SK-N-SH (cell line): ENCODE results near the gene DIS3L2. TPM values are rescaled to one million over a fixed set of nuclear protein-coding genes. Genes with fewer than 3 reads are reported as not detected.
A peak's percentile ranks its signal among the peaks of the same experiment; 100 is the strongest.
"Not testable (repeated sequence)": the region's sequence is repeated elsewhere in the genome, so short reads cannot be mapped to it uniquely, and the experiment has no call there.

Experiments used
- CTCF ChIA-PET: fragments of 300-600, 350-600 bp; formaldehyde crosslinking; extraction: SDS; loops from one replicate; lab custom pipeline; 2021; lab: Yijun Ruan, JAX
- POLR2A ChIA-PET: fragments of 350-600 bp; sonication (Branson Sonifier 250); formaldehyde crosslinking; extraction: SDS; loops from one replicate; lab custom pipeline; 2020; ENCODE audit warnings: antibody characterized with exemption, inconsistent platforms; lab: Yijun Ruan, JAX
- DNase-seq: peaks from one replicate; pipeline ENCODE4 v3.0.0; 2012
- H2AFZ ChIP-seq: fragments of 200-600 bp; sonication (generic); 2 replicates; pipeline ENCODE4 v1.8.1; 2016; ENCODE audit warnings: antibody characterized with exemption, mild to moderate bottlenecking, low read depth
- H3F3A ChIP-seq: fragments of 200-600 bp; sonication (generic); replicated peaks from 2 replicates; pipeline ENCODE3; 2016; ENCODE audit warnings: antibody characterized with exemption, mild to moderate bottlenecking; ENCODE audit not compliant: insufficient read depth
- H3K27ac ChIP-seq, 2 experiments: fragments of 200-500 bp in 1 of 2; fragments of 200-600 bp in 1 of 2; sonication (Bioruptor generic) in 1 of 2; sonication (generic), shearing (Covaris generic) in 1 of 2; 2 replicates each; pipeline versions ENCODE4 v1.5.1 to v1.6.1; 2014 to 2016; ENCODE audit warnings: low read depth in 2 of 2, inconsistent platforms in 1 of 2, low read length in 1 of 2, mild to moderate bottlenecking in 1 of 2, mixed read lengths in 1 of 2
- H3K27me3 ChIP-seq: fragments of 200-600 bp; sonication (generic), shearing (Covaris generic); 2 replicates; pipeline ENCODE4 v1.6.1; 2016; ENCODE audit warnings: mixed run types; ENCODE audit not compliant: insufficient read depth
- H3K36me3 ChIP-seq, 2 experiments: fragments of 200-500 bp in 1 of 2; fragments of 200-600 bp in 1 of 2; sonication (Bioruptor generic) in 1 of 2; sonication (generic) in 1 of 2; replicated peaks in 1 of 2; 2 replicates each; pipeline versions ENCODE3 to v1.5.1; 2014 to 2016; ENCODE audit warnings: low read length in 1 of 2, mild to moderate bottlenecking in 1 of 2; ENCODE audit not compliant: insufficient read depth in 2 of 2, control insufficient read depth in 1 of 2
- H3K4me1 ChIP-seq, 2 experiments: fragments of 200-500 bp in 1 of 2; fragments of 200-600 bp in 1 of 2; sonication (Bioruptor generic) in 1 of 2; sonication (generic), shearing (Covaris generic) in 1 of 2; 2 replicates each; pipeline versions ENCODE4 v1.5.1 to v1.6.1; 2014 to 2016; ENCODE audit warnings: low read depth in 1 of 2, low read length in 1 of 2, mixed run types in 1 of 2; ENCODE audit not compliant: insufficient read depth in 2 of 2, control insufficient read depth in 1 of 2
- H3K4me2 ChIP-seq: fragments of 200-600 bp; sonication (generic), shearing (Covaris generic); 2 replicates; pipeline ENCODE4 v1.6.1; 2017; ENCODE audit warnings: mixed run types
- H3K4me3 ChIP-seq, 2 experiments: fragments of 200-500 bp in 1 of 2; fragments of 200-600 bp in 1 of 2; sonication (Bioruptor generic) in 1 of 2; sonication (generic), shearing (Covaris generic) in 1 of 2; 2 replicates each; pipeline versions ENCODE4 v1.5.1 to v1.8.1; 2014 to 2016; ENCODE audit warnings: low read depth in 2 of 2, inconsistent platforms in 1 of 2, low read length in 1 of 2, mild to moderate bottlenecking in 1 of 2, mixed read lengths in 1 of 2, moderate library complexity in 1 of 2
- H3K79me2 ChIP-seq: fragments of 200-600 bp; sonication (generic); 2 replicates; pipeline ENCODE4 v1.8.1; 2017; ENCODE audit warnings: mild to moderate bottlenecking; ENCODE audit not compliant: insufficient read depth
- H3K9ac ChIP-seq: fragments of 200-600 bp; sonication (generic); 2 replicates; pipeline ENCODE4 v1.6.1; 2017; ENCODE audit warnings: mixed run types
- H3K9me2 ChIP-seq: fragments of 200-600 bp; sonication (generic); 2 replicates; pipeline ENCODE4 v1.6.1; 2017; ENCODE audit warnings: mixed run types
- H3K9me3 ChIP-seq: fragments of 200-600 bp; sonication (generic); 2 replicates; pipeline ENCODE4 v1.6.1; 2017; ENCODE audit warnings: mixed run types, mild to moderate bottlenecking, moderate library complexity
- H4K20me1 ChIP-seq: fragments of 200-600 bp; sonication (generic); 2 replicates; pipeline ENCODE4 v1.6.1; 2017; ENCODE audit warnings: mild to moderate bottlenecking, mixed run types; ENCODE audit not compliant: insufficient read depth
- CHD2 ChIP-seq: fragments of 150-350 bp; IDR thresholded peaks from 2 replicates; pipeline ENCODE4 v1.6.1; 2018; ENCODE audit warnings: low read length; ENCODE audit not compliant: partially characterized antibody
- ELF1 ChIP-seq: IDR thresholded peaks from 2 replicates; pipeline ENCODE4 v1.4.0; 2012
- EP300 ChIP-seq, 2 experiments: IDR thresholded peaks; 2 replicates each; pipeline versions ENCODE4 v1.4.0 to v1.6.1; 2012; ENCODE audit warnings: borderline replicate concordance in 1 of 2, low read depth in 1 of 2, low read length in 1 of 2
- MEF2A ChIP-seq: IDR thresholded peaks from 2 replicates; pipeline ENCODE4 v1.4.0; 2012; ENCODE audit warnings: low read depth, borderline replicate concordance
- RAD21 ChIP-seq: IDR thresholded peaks from 2 replicates; pipeline ENCODE4 v1.6.1; 2012; ENCODE audit warnings: mild to moderate bottlenecking, low read length
- SMC3 ChIP-seq: IDR thresholded peaks from 2 replicates; pipeline ENCODE4 v1.6.1; 2012; ENCODE audit warnings: low read depth, low read length, improper control_type of control experiment
- WGBS: methylation state at CpG from one replicate; pipeline ENCODE4 v1.1.6; 2017; ENCODE audit warnings: low lambda C conversion rate; 5-methylcytosine and 5-hydroxymethylcytosine counted together
- polyA plus RNA-seq, 3 experiments: library from polyadenylated mRNA; depleted of rRNA; stranded (reverse); fragments of >200 nt; gene quantifications; 2 replicates each; pipeline ENCODE4 v1.2.3, GENCODE V29; 2012
- TF ChIP-seq, protein P1 (sequence below): IDR thresholded peaks from 2 replicates; pipeline ENCODE4 v1.4.0; 2012; ENCODE audit warnings: low read depth
- TF ChIP-seq, protein P2 (sequence below): fragments of 150-350 bp; IDR thresholded peaks from 2 replicates; pipeline ENCODE4 v1.6.1; 2017; ENCODE audit warnings: antibody characterized with exemption, low read length, low read depth, borderline replicate concordance
- TF ChIP-seq, protein P3 (sequence below): fragments of 150-350 bp; IDR thresholded peaks from 2 replicates; pipeline ENCODE4 v1.6.1; 2016; ENCODE audit warnings: mild to moderate bottlenecking, low read depth, low read length
- TF ChIP-seq, protein P4 (sequence below): fragments of 200-600 bp; sonication (generic); IDR thresholded peaks from 2 replicates; pipeline ENCODE4 v1.6.1; 2017; ENCODE audit warnings: antibody characterized with exemption, mild to moderate bottlenecking, moderate library complexity

The DIS3L2 gene
- polyA plus RNA-seq, 1 of the 3 experiments (the other 2 are of a cell fraction), result 17.9 TPM

DNA sequence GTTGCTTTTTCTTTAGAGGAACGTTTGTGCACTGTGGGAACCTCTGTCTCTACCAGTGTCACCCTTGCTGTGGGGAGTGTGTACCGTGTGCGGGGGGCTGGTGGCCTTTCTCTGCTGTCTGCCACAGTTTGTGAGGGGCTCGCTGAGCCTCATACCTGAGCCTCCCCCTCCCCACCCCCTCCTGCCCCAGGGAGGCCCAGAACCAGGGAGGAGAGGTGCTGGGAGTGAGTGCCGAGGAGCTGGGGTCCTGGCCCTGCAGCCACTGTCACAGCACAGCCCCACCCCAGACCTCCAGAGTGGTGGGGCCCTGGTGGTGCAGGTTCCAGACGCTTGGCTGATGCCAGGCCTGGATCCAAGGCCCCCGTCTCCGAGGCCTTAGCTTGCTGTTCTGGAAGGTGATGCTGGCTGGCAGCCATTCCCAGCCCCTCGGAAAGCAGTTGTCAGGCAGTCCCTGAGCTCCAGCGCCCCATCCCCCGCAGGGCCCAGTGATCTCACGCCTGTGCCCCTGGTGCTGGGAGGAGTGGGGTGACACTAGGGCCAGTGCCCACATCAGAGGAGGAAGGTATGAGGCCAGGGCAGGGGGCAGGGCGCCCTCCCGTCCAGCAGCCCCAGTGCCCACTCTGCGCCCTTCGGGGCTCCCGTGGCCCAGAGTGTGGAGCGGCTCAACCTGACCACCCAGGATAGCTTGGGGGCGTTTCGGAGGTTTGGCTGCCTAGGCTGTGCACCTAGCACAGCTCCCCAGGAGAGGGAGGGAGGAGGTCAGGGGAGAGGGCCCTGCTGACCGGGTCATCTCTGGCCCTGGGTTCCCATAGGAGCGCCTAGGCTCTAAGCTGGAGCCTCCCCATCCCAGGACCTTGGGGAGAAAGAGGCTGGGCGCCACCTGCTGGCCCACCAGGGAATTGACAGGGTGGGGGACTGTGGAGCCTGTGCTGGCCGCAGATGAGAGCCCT, 364.1 kb downstream of the DIS3L2 start (continued):
- TF ChIP-seq, protein P1, sequence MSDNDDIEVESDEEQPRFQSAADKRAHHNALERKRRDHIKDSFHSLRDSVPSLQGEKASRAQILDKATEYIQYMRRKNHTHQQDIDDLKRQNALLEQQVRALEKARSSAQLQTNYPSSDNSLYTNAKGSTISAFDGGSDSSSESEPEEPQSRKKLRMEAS, result no peak

DNA sequence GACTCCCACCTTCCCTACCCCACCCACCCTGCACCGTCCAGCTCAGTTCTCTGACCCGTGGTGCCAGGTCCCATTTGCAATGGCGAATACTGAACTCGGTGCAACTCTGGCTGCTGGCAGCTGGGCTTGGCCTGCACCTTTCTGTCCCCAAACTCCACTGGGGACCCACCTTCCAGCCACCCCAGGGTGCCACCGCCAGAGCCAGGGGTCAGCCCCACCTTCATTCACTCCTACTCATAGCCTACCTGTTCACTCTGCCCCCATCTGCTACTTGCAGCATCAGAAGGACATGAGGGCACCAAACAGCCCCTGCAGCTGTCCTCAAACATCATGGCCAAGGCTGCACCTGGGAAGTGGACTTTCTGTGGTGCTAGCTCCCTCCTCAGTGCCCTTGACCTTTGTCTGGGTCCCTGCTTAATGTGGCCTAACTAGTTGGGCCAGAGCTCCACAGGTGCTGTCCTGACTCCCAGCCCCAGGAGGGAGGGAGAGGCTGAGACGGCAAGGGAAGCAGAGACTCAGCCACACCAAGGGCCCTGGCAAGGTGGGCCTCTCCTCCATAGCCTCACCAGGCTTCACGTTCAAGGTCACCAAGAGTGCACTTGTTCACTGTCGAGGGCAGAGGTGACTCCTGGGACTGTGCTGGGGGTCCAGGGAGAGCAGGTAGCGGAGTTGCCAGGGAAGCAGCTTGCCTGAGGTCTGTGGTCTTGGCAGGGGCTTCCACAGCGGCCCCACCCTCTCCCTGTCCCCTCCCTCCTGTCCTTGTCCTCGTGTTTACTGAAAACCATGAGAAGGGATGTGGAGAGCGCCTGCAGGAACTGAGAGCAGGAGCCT, 365.0 kb downstream of the DIS3L2 start:
- H3K27ac ChIP-seq, H3F3A ChIP-seq, H3K9ac ChIP-seq, H3K9me2 ChIP-seq, H3K9me3 ChIP-seq, DNase-seq, H2AFZ ChIP-seq, H3K4me3 ChIP-seq, H3K79me2 ChIP-seq, POLR2A ChIA-PET, H3K36me3 ChIP-seq, H3K4me2 ChIP-seq, H3K27me3 ChIP-seq: not testable (repeated sequence)
- Histone ChIP-seq H3K4me1 (peaks cover 0 to 13% of the 10 kb centered on the region in 2 experiments; a peak in 1 of 4 replicates), H4K20me1 (peaks cover 21% of the 10 kb centered on the region)
- CTCF ChIA-PET, result interaction anchor here (0.6 to 13.4 kb wide), 35 partner anchors 10 to 442 kb away, joined by 3 to 214 read pairs (median 4); partner anchors contain the start of gene NPPC
- WGBS, result 74% methylated on average over 6 of the region's 12 CpGs

DNA sequence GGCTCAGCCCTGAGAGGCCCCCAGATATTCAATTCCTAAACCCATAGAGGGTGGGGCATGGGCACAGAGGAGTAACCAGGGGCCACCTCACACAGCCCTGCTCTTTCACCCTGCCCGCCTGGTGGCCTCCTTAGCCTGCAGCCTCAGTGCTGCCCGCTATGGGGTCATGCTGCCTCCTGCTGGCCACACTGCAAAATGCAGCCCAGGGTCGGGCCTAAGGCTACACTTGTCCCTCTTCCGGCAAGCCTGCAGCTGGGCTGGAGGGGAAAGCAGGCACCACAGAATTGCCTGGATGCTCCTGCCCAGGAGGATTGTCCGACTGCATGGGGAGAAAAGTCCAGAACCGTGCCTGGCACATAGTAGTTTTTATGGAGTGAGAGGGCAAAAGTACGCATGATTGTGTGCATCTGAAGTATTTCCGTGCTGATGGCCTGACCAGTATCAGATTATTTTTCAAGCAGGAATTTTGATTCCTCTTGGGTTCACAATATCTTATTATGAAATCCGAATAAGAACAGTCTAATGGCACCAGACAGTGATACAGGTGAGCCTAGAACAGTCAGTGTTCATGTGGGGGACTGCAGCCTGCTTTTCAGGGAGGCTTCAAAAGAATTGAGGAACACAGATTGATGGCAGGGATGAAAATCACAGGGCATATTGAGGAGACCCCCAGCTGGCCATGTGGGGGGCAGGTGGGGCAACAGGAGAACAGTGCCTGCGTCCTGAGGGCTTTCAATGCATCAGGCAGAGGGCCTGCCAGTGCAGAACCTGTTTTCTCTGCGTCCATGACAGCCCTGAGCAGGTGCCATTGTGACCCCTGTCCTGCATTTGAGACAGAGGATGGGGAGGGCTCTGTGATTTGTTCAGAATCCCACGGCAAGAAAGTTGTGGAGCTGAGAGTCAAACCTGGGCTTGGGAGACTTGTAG, 365.9 kb downstream of the DIS3L2 start:
- Histone ChIP-seq H3K4me2 (no peak overlapping the region), H4K20me1 (peaks cover 21% of the 10 kb centered on the region), H3K36me3 (no peaks in the 10 kb centered on the region), H3K4me3 (no peak overlapping the region), H3K9ac (no peak overlapping the region), H3K9me2 (no peaks in the 10 kb centered on the region), H2AFZ (no peak overlapping the region), H3F3A (no peaks in the 10 kb centered on the region), H3K79me2 (no peaks in the 10 kb centered on the region), H3K27me3 (no peaks in the 10 kb centered on the region), H3K4me1 (peaks cover 0 to 6% of the 10 kb centered on the region in 2 experiments; a peak in 1 of 4 replicates), H3K9me3 (no peaks in the 10 kb centered on the region), H3K27ac (no peak overlapping the region; a peak in 1 of 4 replicates)
- DNase-seq, result peak; percentile 85
- ChIA-PET CTCF (interaction anchor here (0.6 to 13.4 kb wide), 32 partner anchors 9 to 443 kb away, joined by 3 to 214 read pairs (median 4); partner anchors contain the start of genes ALPP and NPPC), POLR2A (no interaction called here)
- WGBS, result 71% methylated on average over 11 of the region's 12 CpGs
- TF ChIP-seq, protein P2, sequence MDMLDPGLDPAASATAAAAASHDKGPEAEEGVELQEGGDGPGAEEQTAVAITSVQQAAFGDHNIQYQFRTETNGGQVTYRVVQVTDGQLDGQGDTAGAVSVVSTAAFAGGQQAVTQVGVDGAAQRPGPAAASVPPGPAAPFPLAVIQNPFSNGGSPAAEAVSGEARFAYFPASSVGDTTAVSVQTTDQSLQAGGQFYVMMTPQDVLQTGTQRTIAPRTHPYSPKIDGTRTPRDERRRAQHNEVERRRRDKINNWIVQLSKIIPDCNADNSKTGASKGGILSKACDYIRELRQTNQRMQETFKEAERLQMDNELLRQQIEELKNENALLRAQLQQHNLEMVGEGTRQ, result no peak
- no peak for TF ChIP-seq CHD2
- TF ChIP-seq, protein P3, sequence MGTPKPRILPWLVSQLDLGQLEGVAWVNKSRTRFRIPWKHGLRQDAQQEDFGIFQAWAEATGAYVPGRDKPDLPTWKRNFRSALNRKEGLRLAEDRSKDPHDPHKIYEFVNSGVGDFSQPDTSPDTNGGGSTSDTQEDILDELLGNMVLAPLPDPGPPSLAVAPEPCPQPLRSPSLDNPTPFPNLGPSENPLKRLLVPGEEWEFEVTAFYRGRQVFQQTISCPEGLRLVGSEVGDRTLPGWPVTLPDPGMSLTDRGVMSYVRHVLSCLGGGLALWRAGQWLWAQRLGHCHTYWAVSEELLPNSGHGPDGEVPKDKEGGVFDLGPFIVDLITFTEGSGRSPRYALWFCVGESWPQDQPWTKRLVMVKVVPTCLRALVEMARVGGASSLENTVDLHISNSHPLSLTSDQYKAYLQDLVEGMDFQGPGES, result no peak
- no peak for TF ChIP-seq MEF2A
- TF ChIP-seq, protein P4, sequence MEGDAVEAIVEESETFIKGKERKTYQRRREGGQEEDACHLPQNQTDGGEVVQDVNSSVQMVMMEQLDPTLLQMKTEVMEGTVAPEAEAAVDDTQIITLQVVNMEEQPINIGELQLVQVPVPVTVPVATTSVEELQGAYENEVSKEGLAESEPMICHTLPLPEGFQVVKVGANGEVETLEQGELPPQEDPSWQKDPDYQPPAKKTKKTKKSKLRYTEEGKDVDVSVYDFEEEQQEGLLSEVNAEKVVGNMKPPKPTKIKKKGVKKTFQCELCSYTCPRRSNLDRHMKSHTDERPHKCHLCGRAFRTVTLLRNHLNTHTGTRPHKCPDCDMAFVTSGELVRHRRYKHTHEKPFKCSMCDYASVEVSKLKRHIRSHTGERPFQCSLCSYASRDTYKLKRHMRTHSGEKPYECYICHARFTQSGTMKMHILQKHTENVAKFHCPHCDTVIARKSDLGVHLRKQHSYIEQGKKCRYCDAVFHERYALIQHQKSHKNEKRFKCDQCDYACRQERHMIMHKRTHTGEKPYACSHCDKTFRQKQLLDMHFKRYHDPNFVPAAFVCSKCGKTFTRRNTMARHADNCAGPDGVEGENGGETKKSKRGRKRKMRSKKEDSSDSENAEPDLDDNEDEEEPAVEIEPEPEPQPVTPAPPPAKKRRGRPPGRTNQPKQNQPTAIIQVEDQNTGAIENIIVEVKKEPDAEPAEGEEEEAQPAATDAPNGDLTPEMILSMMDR, result peak; percentile 90
- peak; percentile 41 for TF ChIP-seq SMC3
- TF ChIP-seq ELF1, result no peak
- TF ChIP-seq RAD21, result peak; percentile 68
- no peak for TF ChIP-seq EP300 (IDR thresholded peaks at IDR 0.05; ENCODE audit: borderline replicate concordance in 1 of 2, low read depth in 1 of 2, low read length in 1 of 2)
